Measurements from ENCODE around the gene ZNF608.

ZNF608 gene

DNA sequence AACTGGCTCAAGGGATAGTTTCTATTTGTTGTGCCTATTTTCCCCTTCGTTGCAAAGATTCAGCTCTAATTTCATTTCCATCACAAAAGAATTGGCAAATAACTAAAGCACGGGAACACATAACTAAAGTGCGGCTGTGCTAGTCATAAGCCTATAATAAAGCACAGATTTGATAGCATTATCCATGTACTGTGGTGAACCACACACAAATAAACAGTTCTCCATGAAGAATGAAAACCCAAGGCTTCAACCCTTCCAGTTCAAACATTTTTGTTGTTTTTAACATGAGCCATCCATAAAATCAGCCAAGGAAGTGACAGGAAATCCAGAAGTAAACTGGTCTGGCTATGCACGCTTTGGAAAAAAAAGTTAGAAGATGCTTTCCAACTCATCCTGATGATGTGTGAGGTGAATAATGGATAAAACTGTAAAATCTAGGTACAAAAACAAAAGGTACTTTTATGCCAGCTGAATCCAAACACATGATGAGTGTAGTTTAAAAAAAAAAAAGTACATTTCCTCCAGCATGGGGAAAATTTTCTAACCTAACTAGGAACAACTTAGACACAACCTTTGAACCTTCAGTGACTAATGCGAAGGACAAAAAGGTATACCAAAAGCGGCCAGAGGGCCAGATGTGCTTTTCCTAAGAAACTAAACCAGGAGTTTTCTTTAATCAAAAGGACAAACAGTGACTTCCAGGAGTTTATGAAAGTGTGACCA, 10.2 kb downstream of the ZNF608 start:
- peak; percentile 89 for DNase-seq

DNA sequence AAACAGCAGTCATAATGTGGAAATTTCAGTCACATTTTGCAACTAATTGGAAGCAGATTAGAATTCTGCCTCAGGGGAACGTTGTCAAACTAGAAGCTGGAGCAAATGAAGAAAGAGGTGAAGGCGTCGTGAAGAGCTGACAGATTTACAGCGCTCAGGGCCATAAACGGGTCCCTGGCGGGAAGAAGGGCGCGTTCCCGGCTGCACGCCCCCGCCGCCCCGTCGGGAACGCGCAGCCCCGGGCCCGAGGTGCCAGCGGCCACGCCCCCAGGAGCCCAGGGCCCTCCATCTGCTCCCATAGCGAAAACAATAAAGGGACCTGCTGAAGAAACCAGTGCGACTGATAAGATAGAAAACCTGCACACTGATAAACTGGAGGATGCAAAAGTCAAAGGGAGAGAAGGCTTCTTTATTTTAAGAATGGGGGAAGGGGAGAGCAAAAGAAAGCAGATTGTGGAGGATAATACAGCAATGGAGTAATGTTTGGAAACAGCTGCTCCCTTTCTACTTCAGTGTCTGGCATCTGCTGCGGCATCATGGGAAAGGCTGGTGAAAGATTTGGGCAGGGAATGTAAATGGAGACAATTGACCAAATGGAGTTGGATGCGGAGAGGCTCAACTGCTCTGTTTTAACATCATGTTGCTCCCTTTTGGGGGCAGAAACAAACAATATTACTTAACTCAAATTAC, 11.1 kb downstream of the ZNF608 start:
- peak; percentile 57 for DNase-seq

DNA sequence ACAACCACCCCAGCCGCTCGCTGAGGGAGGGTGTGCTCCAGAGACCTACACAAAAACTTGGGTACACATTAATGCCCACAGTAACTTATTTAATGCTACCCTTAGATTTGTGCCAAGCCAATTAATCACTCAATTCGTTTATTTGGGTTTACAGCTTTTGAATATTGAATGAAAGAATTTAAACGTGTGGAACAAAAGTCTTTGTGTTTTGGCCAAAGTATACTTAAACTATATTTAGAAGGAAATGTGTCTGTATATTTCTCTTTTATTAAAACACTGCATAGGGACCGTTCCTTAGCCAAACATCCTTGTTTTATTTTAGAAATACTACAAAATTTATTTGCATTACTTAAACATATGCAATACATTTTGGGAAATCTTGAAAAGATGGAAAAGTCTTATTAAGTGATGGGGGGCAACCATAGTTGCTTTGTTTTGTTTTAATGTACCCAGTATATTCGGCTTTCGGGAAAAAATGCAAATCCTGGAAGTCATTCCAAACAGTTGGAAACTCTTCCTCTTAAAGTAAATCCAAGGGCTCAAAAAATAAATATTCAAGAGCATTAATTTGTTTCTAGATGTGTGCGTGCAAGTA, 11.8 kb downstream of the ZNF608 start:
- DNase-seq: no peak

DNA sequence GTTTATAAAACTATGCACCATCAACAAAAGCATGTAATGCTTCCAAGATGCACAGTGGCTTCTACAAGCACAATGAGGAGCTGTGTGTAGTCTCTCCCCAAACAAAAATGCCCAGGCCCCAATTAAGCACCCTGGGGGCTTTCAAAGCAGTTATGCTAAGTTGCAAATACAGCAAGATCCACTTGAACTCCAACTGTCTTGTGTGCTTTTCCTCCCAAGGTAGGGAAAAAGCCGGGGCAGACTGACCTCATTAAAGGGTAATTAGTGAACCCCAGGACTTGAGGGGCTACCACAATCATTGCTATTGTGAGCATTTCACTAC, 13.1 kb downstream of the ZNF608 start:
- DNase-seq: no peak

DNA sequence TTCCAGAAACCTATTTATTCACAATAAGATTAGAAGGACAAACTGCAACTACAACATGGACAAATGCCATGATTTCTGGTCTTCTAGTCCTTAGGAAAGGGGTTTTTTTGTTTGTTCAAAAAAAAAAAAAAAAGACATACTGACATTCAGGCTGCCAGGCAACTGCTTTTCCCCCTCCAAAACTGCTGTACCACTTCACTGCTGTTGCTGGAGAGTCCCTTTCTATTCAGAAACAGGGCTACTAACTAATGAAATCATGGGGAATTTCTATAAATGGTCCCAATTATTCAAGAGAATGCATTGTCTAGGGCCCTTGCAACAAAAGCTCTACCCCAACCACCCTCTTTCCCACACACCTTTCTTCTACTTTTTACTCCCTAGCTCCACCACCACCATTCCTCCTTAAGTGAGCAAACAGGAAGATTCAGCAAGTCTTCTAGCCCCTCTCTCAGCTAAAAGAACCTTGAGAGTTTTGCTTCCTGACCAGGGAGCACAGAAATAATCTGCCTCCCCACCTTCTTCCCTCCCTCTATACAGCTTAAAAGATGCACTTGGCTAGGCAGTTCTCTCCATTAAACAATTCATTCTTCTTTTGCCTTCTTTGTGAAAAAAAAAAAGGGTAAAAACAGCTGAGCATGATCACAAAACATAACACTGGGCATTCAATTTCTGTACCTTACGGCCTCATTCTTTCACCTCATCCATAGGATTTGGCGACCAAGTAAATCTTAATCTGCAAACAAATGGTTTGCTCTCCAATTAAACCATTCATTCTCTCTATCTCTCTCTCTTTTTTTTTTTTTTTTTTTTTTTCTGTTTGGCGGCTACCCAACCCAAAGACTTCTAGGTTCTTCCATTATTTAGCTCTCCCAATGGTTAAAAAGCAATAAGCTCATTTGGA, 13.8 kb downstream of the ZNF608 start:
- no peak for DNase-seq

DNA sequence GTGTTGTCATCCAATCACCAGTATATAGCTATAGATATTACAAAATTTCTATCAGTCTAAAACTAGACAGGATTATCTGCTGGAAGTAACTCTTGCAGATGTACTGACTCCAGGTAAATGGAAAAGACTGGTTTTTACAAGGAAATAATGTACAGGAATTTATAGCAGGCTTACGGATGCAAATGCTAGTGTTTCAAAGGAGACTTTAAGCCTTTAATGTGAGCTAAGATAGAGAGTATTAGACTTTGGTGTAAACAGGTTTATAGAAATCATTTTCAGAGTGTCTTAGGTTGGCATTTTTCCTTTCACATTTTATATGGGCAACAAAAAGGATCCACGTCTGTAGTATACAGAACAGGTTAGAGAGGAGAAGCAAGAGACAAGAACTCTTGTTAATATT, 16.1 kb downstream of the ZNF608 start:
- DNase-seq: no peak

DNA sequence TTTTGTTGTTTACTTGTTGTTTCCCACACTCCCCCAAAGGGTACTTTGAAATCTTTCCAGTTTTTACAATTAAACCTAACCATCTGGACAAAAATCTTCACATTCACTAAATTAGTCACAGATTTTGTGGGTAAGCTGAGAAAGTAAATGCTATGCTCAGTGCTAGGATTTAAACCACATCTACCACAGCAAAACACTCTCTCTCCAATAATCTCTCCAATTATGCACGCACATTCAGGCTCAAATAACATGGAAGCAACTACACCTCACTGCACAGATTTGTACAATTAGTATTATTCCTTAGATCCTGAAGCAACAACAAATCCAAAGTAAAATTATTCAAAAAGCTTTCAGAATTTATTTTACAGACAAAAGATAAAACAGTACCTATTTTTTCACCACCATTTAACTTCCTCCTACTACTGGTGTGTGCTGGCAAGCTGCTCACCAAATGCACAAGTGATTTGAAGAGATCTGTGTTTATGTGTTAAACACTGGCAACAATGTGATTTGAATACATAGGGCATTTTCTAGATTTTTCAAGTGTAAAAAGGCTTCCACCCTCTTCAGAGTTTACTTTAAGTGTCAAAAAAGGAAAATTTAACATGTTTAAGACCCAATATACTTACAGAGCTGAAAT, 16.6 kb downstream of the ZNF608 start:
- no peak for DNase-seq

DNA sequence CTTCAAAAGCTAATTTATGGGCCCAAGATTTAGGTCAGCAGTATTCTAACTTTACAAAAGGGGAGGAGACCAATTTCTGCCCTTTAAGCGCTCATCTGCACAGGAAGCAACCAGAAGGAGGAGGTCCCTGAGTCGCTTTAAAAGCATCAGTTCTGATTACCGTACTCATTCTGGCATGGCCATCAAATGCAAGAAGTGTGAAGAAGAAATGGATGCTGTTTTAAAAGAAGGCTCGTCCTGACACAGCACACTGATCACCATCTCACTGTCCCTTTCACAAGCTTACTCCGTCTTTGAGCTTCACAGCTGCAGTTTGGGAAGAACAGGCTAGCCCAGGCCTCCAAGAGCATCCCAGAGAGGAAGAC, 17.5 kb downstream of the ZNF608 start:
- DNase-seq: no peak

DNA sequence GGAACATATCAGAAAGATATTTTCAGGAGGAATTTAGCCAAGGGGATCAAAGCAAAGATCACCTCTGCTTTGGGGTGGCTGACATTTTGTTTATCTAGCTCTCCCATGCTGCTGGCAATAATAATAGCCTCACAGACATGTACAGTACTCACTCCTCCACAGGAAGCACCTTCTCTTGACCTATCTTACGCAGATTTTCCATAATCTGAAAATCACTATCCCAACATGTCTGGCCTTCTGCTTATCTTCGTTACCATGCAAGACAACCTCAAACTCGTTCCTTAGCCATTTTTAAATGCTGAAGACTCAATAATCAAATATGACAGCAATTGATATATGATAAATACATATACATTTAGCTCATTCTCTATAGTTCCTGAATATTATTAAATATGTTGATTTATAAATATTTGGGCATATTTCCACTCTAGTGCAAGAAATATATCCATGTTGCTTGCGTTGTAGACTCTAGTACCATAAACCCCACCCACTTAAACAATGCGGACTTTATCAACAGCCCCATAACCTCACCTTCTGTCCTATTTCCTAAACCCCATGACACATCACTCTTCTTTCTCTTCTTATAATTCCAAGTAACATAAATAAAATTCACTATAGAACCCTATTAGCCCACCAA, 18.0 kb downstream of the ZNF608 start:
- no peak for DNase-seq

DNA sequence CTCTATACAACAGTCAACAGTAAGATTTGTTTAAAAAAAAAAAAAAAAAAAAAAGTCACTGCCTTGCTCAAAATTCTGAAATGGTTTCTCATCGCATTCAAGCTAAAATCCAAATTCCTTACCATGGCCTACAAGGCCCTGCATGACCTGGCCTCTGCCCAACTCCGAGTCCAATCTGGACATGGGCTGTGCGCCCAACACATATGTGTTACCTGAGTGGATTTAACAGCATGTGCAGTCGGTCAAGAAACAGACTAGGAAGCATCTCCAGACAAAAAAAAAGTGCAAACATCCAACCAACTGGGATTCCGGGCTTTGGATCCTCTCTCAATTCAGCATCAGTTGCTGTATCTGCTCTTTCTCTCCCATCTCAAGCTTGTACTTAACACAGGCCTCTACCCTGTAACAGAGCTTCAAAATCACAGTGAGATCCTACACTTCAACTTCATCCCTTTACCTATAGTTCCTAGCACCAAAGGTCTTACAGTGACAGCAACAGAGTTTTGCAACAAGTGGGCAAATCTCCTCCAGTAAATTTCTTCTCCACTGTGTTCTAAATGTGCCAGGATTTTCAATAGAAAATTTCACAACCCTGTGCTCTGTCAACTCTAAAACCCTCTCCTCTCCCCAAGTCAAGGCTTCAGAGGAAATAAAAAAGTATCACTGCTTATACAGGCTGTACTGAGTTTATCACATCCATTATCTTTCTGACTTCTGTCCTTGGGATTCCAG, 19.6 kb downstream of the ZNF608 start:
- no peak for DNase-seq

DNA sequence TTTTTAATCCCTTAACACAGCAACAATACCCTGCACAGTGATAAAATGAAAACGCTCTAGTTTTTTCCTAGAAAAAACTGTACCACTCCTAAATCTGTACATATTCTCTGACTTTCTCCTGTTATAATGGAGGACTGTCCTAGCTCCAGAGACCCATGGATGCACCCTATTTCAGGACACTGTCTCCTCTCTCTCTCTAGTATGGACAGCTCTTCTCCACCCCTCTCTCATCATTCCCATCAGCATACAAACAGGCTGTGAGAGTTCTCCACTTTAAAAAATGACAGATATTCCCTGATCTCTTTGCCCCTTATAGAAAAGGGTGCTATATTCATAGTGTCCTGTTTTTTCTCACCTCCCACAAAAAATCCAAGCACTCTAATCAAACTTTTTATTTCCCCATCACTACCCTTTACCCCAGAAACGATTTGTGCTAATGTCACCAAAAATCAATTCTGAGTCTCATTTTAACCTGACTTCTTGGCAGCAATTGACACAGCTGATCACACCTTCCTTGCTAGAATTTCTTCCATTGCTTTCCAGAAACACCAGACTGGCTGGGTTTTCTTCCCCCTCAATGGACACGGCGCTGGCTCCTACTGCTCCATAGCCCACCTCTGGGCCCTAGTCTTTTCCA, 20.7 kb downstream of the ZNF608 start:
- DNase-seq: no peak

DNA sequence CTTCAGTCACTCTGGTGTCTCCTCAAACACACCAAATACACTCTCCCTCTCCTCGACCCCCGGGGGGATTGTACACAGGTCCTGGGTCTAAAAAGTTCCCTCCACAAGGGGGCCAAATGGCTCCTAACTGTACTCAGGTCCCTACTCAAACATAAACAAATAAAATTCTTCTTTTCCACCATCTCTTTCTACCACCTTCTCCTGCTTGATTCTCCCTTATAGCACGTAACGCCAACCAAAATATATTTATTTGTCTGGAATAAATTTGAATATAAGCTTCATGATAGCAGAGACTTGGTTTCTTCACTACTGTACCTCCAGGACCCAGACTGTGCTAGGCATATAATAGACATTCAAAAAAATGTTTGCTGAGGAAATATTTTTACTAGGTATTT, 21.4 kb downstream of the ZNF608 start:
- DNase-seq: no peak

DNA sequence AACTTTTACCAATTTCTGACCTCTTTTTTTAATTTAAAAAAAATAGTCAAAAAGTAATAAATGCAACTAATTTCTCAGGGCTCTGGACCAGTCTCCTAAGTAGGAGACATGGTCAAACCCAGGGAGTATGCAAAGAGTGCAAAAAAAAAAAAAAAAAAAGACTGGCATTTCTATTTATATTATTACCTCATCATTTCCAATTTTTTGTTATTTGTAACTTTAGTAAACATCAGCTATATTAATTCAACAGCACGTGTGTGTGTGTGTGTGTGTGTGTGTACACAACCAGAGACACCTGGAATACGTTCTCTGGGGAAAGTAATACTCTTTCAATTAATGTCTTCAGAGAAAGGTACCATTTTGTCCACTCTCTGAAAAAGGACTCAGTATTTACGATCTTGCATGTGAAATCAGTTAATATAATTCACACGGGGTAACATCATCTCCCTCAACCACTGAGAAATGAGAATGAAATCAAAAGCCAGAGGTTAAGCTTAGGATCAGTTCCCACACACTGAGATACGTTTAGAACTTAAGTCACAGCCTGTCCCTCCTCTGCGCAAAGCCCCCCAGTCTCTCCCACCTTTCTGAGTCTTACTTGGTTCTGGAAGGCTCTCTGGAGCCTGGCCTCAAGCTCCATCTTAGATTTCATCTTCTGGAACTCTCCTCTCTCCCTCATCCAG, 21.9 kb downstream of the ZNF608 start:
- no peak for DNase-seq

DNA sequence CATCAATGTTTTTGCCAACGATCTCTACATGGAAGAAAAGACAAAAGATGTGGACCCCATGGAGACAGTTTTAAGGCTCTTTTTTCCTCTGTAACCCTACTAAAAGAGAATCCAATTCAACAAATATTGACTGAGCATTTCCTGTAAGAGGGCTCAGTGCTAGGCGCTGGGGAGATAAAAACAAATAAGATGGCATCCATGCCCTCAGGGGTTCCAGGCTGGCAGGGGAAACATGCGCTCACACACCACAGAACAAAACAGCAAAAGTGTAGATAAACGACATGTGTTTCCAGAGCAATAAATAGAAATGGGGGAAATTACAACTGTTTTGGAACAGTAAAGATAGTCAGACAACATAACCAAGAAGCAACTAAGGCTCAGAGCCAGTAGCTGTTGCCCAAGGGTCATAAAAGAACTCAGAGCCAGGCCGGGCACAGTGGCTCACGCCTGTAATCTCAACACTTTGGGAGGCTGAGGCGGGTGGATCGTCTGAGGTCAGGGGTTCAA, 25.2 kb downstream of the ZNF608 start:
- DNase-seq: no peak

DNA sequence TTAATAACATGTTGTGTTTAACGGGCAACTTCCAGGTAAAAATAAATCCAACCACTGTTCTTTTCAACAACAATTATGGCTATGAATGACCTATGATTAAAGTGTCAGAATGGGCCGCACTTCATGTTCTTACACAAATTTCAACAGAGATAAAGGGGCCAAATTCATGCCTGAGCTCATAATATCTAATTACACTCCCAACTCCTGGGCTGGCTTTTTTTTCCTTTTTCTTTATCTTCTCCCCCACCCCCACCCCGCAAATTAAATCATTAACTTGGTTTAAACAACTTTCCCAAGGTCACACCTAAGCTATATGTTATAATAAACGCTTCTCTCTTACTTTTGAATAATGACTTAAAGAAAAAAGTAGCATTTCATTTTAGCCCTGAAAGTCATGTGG, 25.8 kb downstream of the ZNF608 start:
- DNase-seq: no peak

DNA sequence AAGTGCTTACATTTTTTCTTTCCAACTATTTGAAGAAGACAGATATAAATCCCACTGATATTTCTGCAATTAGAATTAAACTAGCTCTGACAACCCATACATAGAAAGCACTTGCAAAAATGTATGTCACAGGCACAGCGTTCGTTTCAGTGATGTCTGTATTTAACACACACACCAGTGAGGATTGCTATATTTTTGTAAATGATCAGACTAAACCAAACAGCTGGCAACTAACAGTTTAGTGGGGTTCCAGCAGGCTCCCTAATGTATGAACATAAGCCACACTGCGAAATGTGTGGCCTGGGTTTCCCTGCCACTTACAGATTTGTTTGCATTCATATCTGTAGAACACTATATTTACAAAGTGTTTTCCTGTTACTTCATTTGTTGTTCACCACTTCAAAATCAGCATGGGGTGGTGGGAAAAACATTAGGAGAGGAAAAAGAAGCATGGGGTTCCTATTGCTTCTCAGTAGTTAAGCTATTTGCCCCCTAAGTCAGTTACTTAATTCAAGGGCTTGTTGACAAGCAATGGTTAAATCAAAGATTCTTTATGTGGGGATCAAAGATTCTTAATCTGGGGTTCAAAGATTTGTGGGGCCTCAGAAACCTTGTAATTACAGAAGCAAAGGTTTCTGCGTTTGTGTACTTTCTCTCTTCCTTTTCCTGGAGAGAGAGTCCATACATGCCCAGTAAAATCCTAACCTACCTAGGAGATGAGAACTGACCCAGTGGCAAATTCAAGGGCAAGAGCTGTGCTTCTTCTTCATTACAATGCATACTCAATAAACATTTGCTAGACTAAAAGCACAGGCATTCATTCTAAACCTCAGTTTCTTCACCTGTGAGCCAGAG, 27.1 kb downstream of the ZNF608 start:
- no peak for DNase-seq

DNA sequence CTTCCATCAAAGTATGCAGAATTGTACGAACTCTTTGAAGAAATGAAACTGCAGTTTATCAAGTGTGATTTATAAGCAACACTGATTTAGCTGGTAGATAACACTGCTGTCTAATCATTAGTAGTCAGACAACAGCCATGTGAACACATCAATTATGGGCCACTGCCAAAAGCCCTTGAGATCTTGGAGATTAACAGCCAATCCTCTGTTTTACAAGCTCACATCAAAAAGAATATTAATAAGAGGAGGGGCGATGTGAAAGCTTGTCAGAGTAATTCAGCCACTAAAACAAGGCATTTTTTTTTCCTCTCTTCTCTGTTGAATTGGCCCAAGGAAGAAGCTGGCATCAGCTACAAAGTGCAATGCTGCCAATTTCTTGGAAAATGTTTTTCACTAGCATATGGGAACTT, 28.1 kb downstream of the ZNF608 start:
- DNase-seq: no peak

DNA sequence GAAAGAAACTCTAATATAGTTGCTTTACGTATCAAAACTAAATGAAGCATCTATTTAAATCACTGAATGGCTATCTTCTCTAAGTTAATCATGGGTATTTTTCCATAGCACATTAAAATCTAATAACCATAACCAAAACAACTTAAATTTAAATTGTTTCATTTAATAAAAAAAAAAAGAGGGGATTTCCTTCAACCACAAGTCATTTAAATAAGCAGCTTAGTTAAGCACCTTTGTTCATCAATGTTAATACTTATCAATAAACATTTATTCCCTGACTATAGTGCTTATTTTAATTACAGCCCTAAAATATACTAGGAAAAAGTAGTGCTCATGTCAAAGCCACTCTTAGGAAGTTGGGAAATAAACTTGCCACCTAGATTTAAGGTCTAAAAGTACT, 30.3 kb downstream of the ZNF608 start:
- no peak for DNase-seq

DNA sequence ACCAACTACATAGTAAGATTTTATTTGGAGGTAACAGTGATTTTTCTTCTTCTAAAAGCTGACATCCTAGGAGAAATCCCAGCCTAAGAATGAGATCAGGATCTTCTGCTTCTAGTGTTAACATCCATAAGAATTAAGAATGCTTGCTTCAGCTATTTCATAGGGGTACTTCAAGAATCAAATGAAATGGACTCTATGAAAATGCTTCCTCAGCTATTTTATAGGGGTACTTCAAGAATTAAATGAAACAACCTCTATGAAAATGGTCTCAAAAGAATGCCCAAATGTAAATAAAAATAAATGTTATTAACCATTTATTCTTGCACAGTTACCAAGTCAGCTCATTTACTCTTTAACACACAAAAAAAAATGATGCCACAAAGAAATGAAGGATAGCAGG, 31.5 kb downstream of the ZNF608 start:
- no peak for DNase-seq

DNA sequence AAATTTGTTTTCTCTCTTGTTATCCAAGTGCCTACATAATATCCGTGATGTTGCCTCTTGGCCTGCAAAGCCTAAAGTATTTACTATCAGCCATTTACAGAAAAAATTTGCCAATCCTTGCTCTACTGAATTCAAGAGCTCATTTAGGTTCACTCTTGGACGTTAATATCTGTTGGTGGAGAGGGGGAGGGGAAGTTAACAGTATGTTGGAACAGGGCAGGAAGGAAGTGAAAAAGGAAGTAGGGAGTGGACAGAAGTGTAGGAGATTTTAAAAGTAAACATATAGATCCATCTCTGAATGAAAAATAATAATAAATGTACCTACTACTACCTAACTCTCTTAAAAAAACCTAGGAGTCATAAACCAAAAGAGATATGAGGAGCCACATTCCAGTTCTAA, 32.8 kb downstream of the ZNF608 start:
- DNase-seq: no peak
